Measurements from ENCODE around the gene CFAP68.
"Not testable (repeated sequence)": the region's sequence is repeated elsewhere in the genome, so short reads cannot be mapped to it uniquely, and the experiment has no call there.

CFAP68 gene

GRCh38 chr11:111870522-111870885 is 8.8 kb upstream of the CFAP68 start:
- DNase-seq (ENCODE audit: low read depth in 2 of 2) = no peak

- DNase-seq (ENCODE audit: low read depth in 2 of 2) = peak; percentile 65 to 71
These were observed 8.3 kb upstream of the CFAP68 start, which contains the start of gene ALG9 for GRCh38 chr11:111870886-111871692. Gene ALG9 (minus strand): TSS chr11:111871581. CDS start chr11:111871482, 99 bp downstream.

GRCh38 chr11:111871693-111872161 is 7.6 kb upstream of the CFAP68 start:
- no peak for DNase-seq (ENCODE audit: low read depth in 2 of 2)

- no peak for DNase-seq (ENCODE audit: low read depth in 2 of 2)
These were observed 924 bp upstream of the CFAP68 start for GRCh38 chr11:111878385-111878848.

GRCh38 chr11:111879637-111879960 is 258 bp downstream of the CFAP68 start:
- no peak for DNase-seq (ENCODE audit: low read depth in 2 of 2)

GRCh38 chr11:111882202-111882601 is 2.9 kb downstream of the CFAP68 start:
- no peak for DNase-seq (ENCODE audit: low read depth in 2 of 2)

- not testable (repeated sequence) for DNase-seq (ENCODE audit: low read depth in 2 of 2)
These were observed 5.7 kb downstream of the CFAP68 start for GRCh38 chr11:111885053-111885452.

GRCh38 chr11:111886032-111886431 is 6.7 kb downstream of the CFAP68 start:
- DNase-seq (ENCODE audit: low read depth in 2 of 2) = no peak

- no peak for DNase-seq (ENCODE audit: low read depth in 2 of 2)
These were observed 7.5 kb downstream of the CFAP68 start for GRCh38 chr11:111886844-111887243.

GRCh38 chr11:111905411-111905810 is 26.1 kb downstream of the CFAP68 start:
- peak in 1 of 2 experiments; percentile 18 for DNase-seq (ENCODE audit: low read depth in 2 of 2)

- DNase-seq (ENCODE audit: low read depth in 2 of 2) = no peak
These were observed 27.3 kb downstream of the CFAP68 start for GRCh38 chr11:111906680-111907079.

GRCh38 chr11:111908639-111909305 is 29.4 kb downstream of the CFAP68 start:
- no peak for DNase-seq (ENCODE audit: low read depth in 2 of 2)

- DNase-seq (ENCODE audit: low read depth in 2 of 2) = no peak
These were observed 30.0 kb downstream of the CFAP68 start for GRCh38 chr11:111909378-111909777.

GRCh38 chr11:111910676-111911562 is 31.6 kb downstream of the CFAP68 start:
- DNase-seq (ENCODE audit: low read depth in 2 of 2) = no peak

- peak in 1 of 2 experiments; percentile 43 for DNase-seq (ENCODE audit: low read depth in 2 of 2)
These were observed 32.4 kb downstream of the CFAP68 start, which contains the start of gene CRYAB for GRCh38 chr11:111911563-111912401. Gene CRYAB (minus strand): TSS chr11:111911770. CDS start chr11:111911724, 46 bp downstream.

- no peak for DNase-seq (ENCODE audit: low read depth in 2 of 2)
These were observed 33.2 kb downstream of the CFAP68 start, which contains the start of gene HSPB2 for GRCh38 chr11:111912535-111912934. Gene HSPB2 (plus strand): TSS chr11:111912734. CDS start chr11:111912830, 96 bp downstream.

GRCh38 chr11:111913031-111913861 is 33.9 kb downstream of the CFAP68 start:
- DNase-seq (ENCODE audit: low read depth in 2 of 2) = no peak

GRCh38 chr11:111913997-111914396 is 34.7 kb downstream of the CFAP68 start:
- DNase-seq (ENCODE audit: low read depth in 2 of 2) = peak in 1 of 2 experiments; percentile 40

- DNase-seq (ENCODE audit: low read depth in 2 of 2) = no peak
These were observed 37.4 kb downstream of the CFAP68 start for GRCh38 chr11:111916768-111917167.

- DNase-seq (ENCODE audit: low read depth in 2 of 2) = no peak
These were observed 38.0 kb downstream of the CFAP68 start for GRCh38 chr11:111917312-111917711.

All from fibroblast of skin of left biceps (primary cell).